ENCODE results near the gene COA1.
"Not testable (repeated sequence)": the region's sequence is repeated elsewhere in the genome, so short reads cannot be mapped to it uniquely, and the experiment has no call there.

Gene COA1

DNA sequence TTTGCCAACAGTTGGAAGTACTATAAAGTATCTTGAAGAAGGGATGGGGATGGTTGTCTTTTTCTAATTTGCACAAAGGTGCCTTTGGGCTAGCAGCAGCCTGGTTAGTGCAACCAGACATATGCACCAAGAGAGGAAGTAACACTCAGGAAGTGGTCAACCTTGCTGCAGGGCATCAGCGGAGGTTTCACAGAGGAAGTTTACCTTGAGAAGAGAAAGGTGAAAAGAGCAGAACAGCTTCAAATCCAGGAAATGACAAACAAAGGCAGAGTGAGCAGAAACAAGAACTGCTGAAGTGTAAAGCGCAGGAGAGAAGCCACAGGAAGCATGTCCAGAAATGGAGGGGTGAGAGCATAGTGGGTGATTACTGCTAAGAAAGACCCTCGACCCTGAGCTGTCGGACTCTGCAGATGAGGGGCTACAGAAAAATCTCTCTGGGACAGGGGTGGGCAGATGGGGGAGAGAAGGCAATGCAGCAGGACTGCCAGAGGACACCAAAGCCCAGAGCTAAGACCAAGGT, 79.5 kb downstream of the COA1 start:
- no peak for DNase-seq

DNA sequence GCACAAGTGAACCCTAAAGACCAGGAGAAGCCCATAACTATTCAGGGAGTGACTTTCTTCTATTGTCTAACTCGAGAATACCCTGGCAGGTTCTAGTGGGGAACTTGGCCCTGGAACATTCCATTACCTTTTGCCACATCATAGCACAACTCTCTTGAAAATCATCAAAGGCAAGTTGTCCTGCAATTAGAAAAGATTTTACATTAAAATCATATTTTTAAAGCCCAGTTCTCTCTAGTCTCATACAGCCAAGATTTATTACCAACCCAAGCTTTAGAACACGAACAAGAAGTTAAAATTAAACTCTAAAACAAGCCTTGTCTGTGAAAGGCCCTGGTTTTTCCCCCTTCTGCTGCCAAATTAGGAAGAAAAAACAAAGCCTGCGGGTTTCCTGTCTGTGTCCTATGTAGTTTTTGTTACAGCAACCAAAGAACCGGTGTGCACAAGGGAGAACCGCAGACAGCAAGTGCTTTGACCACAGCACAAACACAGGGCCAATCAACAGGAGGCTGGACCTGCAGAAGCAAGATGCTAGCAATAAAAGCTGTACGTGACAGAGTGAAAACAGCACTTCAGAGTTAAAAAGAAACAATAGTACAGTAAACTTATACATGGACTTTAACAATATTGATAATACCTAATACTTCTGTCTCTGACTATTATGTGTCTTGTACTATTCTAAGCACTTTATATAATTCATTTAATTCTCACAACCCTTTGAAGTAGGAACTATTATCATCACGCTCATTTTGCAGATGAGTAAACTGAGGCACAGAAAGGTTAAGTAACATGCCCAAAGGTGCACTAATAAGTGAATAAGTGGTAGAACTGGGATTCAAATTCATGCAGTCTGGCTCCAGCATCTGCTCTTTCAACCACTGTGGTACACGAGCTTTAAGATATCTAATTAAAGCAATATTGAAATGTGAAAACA, 80.6 kb downstream of the COA1 start:
- no peak for DNase-seq

DNA sequence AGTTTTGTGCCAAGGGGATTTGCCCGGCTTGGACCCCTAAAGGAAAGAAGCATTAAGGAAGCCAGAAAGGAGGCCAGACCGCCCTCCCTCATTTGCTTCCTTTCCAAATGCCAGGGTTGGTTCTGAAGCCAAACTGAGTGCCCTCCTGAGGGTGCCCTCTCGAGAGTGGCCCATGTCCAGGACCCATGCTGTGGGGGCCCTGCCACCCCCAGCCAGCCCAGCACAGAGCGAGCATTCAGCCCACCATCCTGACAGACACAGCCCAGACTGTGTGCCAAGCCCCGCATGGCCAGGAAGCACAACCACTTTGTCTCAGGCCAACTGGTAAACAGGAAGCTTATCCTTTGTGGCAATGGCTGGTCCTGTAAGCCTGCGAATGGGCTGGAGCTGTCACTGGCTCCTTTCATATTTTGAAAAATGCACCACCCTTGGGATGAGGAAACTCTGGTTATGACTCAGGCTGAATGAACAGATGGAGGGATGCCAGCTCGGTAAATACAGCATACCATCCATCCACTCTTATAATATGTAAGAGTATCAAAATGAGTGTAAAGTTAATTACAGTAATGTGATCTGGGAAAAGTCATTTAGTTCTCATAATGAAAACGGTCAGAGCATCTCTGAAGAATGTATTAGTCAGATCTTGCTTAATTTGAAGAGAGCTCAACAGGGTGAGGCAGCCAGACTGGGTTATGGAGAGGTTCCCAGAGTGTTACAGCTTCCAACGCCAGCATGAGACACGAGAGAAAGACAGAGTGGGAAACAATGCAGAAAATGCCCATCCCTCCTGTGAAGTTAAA, 81.5 kb downstream of the COA1 start:
- DNase-seq: peak; percentile 20

DNA sequence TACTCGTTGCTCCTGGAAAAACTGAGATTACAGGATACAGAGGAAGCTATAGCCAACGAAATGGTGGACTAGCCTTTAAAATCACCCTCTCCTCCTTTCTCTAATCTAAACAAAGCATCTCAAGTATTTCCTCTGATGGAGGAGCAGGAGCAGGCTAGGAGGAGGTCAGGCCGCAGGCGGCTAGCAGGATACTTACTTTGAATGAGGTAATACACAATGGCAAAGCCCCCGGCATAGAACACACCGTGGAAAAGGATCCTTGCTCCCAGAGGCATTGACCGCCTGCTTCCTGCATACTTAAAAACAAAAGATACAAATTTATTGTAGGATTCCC, 82.0 kb downstream of the COA1 start:
- no peak for DNase-seq

DNA sequence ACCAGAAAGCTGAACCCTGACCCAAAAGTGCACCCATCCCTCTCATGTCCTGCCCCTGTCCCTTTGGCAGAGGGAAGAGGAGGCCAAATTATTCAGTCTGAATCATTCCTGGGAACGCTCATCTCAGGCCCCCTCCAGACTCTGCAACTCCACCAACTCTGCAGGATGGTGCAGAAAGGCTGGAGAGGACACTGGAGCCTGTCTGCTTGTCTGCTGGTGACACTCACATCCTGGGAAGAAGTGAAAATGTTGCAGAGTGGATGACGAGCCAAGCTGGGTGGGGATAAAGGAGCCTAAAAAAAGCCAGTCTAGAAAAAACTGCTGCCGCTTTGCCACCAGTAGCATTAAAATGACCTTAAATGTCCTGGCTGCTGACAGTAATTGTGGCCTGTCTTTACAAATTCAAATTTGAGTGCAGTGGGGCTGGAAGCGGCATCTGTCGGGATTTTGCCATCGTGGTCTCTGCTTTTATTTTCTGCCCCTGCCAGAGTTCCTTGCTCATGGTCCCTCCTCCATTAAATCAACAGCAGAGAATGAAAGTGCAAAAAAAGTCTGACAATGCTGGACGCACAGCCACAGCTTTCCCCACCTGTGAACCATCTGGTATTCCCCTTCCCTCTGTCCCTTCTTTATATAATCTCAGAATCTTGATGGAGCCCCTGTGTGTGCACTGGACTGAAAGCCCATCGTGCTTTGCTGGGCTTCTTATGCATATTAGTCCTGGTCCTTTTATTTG, 82.6 kb downstream of the COA1 start:
- DNase-seq: no peak

DNA sequence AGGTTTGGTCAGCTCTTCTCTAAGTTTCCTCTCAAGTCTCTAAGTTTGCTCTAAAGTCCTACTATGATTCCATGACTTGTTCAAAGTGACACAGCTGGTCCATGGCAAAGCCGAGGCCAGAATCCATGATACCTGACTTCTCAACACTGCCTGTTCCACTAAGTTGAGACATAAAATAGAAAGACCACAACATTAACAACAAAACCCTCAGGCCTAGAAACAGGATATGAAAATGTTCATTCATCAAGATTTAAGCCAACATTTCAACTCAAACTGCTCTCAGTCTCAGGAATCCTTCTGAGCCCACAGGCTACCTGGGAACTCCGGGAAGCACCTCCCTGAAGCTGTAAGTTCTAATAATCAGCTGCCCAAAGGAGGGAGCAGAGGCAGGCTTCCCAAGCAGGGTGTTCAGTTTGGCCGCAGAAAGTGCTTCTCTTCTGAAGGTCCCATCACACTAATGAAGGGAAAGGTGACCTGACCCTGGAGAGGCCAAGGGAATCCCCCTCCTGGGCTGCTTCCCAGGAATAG, 83.6 kb downstream of the COA1 start:
- DNase-seq: no peak

DNA sequence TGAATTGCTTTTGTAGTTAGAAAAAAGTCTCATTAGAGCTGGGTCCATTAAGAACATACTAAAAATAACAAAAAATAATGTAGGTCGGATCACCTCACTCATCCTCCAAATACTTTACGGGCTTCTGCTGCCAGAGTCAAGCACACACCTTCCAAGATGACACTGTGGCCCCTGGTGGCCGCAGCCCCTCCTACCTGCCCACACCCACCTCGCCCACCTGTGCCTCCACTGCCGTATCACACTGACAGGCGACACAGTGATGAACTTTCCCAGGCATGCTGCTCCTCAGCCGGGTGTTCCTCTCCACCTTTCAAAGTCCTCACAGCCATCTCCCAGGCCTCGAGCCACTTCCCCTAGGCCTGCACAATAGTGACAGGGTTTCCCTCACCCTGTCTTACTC, 85.5 kb downstream of the COA1 start:
- DNase-seq: no peak

DNA sequence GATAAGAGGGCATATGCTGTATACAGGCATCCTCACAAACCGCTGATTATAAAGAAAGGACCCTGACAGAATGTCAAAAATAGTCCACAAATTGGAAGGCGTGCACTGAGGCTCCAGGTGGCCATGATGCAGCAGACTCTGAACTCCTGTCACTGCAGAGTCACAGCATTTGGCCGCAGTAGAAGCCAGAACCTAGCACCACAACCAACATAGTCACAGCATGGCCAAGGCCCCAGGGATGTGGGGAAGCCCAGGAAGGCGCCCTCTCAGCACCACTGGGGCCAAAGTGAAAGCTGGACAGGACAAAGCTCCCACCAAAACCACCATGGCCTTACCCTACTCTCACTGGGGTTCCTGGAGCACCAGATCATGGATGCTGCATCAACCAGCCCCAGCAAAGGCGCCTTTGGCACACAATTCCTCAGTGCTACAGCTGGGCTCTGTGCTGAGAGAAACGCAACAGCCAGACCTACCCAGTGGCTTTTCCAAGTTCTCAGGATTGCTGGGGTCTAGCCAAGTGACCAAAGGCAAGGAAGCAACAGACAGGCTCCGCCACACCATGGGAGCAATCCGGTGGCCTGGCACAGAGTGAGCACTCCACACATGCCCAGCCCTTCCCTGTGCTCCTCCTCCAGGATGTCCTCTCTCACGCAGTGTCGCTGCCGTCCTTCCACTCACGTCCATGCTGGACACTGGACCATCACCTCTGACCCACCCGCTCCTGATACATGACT, 86.3 kb downstream of the COA1 start:
- no peak for DNase-seq

DNA sequence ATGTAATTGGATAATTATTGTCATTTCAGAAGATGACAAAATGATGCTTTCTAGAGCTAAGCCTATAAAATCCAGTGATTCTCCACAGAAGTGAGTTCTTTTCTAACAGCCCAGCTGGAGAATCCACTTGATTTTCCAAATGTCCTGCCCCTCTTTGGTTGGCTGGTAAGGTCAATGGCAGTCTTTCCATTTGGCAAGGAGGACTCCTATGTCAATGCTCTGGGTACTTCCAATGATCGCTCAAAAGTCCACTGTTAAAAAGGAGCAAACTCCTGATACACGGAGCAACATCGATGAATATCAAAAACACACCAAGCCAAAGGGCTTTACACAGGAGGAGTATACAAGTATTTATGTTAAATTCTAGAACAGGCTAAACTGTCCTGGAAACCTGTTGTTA, 88.6 kb downstream of the COA1 start:
- no peak for DNase-seq

DNA sequence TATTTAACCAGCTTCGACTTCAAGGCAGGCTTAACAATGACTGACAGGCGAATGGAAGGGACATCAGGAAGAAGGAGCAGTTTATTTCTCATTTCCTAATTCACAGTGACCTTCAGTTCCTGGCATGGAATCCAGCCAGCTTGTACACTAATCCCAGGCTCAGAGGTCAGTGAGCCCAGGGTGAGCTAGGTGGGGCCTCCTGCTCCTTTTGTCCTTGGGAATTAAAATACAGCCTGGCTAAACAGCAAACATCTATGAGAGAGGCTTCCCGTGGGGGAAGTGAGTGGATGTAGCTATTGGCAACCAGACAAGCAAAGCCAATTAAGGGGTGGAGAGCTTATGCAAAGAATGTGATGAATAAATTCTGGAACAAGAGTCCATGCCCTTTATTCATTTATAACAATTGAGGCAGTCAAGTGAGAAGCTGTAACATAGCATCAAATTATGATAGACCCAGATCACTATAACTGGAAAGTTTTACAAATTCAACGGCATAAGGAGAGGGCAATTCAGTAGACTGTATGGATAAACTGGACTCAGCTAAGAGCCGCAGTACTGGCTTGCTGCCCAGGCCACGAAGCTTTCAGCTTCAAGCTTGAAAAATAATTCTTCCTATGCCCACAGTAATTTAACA, 89.3 kb downstream of the COA1 start:
- peak; percentile 82 for DNase-seq

DNA sequence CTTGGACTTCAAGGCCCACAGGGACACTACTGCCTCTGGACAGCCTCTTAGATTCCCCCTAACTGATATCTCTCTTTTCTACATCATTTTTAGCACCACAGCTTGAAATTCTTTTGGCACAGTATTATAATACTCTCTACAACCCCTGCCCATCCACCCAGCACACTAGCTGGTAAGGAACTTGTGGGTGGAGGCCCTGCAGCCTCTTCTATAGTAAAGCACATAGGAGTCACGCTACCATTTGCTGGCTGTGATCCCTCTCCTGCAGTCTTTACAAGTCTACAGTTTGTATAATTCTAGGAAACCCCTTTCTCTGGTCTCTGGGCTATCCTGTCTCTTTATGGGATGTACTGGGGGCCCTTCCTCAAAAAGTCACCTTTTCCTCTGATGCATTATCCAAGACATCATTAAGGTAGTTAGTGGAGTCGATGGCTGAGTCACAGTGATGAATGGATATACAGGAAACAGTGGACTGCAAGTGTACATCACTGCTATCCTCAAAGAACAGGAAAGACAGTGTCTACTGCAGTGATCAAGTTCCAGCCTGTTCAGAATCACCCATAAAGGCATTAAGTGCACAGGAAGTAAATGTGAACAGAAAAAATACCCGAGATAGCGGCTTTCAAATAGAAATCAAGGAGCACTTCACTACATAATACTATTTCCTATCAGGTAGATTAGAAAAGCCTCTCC, 92.1 kb downstream of the COA1 start:
- DNase-seq: peak; percentile 76

DNA sequence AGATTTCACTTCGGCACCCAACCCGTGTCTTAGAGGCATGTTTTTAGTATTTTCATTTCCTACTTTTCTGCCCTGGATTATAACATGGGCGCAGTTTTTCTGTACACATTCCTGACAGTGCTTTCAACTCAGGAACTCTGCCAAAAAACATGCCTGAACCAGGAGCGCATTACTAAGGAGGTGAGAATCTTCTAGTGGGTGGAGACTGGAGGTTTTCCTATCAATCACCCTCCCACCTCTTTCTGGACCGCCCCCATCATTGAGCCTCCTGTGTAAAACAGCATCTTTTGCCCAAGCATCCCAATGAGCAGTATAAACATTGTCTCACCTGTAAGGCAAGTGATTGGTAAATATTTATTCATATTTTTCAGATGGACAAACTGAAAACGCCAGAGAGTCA, 93.2 kb downstream of the COA1 start:
- DNase-seq: peak; percentile 96

DNA sequence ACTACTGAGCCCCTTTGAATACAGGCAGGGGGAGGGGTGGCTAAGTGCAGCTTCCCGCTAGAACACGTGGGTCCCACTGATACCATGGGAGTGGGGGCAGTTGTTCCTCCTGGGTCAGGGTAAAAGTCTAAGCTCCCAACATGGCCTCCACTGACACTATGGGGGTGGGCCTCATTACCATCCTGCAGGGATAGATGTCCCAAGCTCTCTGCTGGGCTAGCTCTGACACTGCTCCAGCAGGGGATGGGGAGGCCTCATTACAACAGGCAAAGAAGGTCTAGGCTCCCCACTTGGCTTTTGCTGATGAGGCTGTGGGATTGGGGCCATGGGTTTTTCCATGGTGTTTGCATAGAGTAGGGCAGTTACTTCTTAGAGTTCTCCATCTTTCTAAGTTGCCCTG, 94.9 kb downstream of the COA1 start:
- no peak for DNase-seq

DNA sequence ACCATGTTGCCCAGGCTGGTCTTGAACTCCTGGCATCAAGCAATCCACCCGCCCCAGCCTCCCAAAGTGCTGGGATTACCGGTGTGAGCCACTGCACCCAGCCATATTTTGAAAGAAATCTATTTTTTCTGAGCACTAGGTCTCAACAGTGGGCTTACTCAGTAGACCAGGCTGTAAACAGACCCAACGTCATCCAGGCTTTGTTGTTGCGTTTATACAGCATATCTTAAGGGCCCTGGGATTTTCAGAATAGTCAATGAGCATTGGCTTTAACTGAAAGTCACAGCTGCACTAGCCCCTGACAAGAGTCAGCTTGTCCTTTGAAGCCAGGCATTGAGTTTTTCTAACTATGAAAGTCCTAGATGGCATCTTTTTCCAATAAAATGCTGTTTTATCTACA, 96.6 kb downstream of the COA1 start:
- DNase-seq: no peak

DNA sequence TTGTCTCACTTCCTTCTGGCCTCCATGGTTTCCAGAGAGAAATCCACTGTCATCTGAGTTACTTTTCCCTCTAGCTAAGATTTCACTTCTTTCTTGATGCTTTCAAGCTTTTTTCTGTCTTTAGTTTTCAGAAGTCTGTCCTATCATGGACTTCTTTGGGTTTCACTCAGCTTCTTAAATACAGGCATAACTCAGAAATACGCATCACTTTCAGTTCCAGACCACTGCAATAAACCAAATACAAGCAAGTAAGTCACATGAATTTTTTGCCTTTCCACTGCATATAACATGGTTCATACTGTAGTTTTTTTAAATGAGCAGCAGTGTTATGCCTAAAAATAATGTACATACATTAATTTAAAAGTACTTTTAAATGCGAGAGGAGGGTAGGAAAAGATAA, 97.8 kb downstream of the COA1 start:
- no peak for DNase-seq

DNA sequence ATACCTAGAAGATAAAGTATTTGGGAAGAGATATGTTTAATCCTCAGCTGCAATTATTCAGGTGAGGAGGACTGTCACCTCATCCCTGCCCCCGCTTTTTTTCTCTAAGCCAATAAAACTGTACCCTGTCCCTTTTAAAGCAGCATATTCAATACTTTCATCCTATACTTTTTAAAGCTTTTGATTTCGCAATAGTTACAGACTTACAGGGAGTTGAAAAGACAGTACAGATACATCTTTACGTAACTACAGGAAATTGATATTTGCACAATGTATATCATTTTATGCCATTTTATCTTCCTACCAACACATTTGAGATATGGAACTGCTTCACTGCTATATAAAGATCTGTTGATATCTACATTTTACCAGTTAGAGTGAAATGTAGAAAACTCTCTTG, 98.8 kb downstream of the COA1 start:
- no peak for DNase-seq

DNA sequence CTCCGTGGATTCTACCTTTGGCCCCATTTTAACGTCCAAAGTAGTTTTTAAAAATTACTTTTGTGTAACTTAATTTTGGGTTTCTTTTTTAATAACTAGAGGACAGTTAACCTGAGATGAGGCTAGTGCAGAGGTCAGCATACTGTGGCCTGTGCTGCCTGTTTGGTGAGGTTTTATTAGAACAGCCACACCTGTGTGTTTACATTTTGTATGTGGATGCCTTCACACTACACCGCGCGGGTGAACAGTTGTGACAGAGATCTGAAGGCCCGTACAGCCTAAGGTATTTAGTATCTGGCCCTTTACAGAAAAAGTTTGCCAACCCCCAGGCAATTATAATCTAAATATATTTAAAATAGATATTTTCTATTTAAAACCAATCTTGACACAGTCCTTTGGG, 99.5 kb downstream of the COA1 start:
- DNase-seq: no peak

DNA sequence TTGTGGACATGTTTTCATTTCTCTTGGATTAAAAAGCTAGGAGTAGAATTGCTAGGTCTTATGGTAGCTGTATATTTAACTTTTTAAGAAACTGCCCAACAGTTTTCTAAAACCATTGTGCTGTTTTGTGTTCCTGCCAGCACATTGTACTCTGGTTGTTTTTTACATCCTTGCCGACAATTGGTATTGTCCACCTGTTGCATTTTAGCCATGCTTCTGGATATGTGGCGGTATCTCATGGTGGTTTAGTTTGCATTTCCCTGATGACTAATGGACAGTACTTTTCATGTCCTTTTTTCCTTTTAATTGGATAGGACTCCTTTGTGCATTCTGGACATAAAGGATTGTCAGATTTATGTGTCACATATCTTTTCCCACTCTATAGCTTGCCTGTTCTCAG, 100.9 kb downstream of the COA1 start:
- DNase-seq: no peak

DNA sequence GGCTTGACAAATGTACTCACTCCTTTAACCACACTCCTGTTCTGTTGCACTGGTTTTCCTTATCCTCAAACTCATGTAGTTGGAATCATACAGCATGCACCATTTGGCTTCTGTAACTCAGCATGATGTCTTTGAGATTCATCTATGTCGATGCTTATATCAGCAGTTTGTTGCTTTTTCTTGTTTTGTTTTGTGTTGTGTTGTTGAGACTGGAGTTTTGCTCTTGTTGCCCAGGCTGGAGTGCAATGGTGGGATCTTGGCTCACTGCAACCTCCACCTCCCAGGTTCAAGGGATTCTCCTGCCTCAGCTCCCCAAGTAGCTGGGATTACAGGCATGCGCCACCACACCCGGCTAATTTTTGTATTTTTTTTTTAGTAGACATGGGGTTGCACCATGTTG, 101.5 kb downstream of the COA1 start:
- DNase-seq: not testable (repeated sequence)

DNA sequence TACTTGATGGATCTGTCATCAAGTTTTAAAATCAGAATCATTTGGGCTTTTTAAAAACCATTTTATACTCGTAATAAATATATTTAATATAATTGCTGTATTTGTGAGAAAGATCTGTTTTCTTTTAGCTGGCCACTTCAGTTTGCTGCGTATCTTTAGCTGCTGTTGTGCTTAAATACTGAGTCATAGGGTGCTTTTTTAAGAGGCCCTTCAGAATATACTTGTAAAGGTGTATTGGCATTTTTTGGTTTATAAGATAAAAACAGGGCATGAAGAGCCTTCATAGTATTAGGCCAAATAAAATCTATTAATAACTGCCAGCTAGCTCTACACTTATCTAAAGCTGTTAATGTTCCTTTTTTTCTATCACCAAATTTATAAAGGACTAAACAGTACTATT, 102.6 kb downstream of the COA1 start:
- peak; percentile 38 for DNase-seq

DNA sequence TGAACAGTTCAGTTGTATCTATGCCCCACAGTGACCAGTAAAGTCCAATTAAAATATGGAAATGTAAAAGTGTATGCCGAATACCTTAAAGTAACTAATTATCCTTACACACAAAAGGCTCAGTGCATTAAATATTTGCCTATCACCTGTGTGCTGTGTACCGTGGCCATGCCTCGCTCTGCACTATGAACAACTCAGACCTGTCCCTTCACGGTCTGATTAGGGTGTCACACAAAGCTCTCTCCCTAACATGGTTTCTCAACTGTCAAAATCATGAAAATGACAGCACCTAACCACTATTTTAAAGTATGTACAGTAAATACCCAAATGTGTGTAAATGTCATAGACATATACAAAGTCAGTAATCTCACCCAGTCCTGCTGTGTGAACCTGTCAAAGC, 103.3 kb downstream of the COA1 start:
- DNase-seq: peak; percentile 33

Data from DMS53 (cell line).